Neural cell (in vitro differentiated cells): ENCODE measurements around the gene CCDC81. TPM values are rescaled to one million over a fixed set of nuclear protein-coding genes. Genes with fewer than 3 reads are reported as not detected.
"Not testable (repeated sequence)": the region's sequence is repeated elsewhere in the genome, so short reads cannot be mapped to it uniquely, and the experiment has no call there.

Experiments
- H2AFZ ChIP-seq: fragments of 200-600, 300-800 bp; sonication (generic), shearing (Covaris generic); 2 replicates; pipeline ENCODE4 v1.6.0; 2014; ENCODE audit warnings: low read depth, mild to moderate bottlenecking, antibody characterized with exemption, low read length, moderate library complexity
- H3F3A ChIP-seq: fragments of 200-600 bp; shearing (Covaris generic); 2 replicates; pipeline ENCODE4 v1.6.1; 2016; ENCODE audit warnings: mild to moderate bottlenecking, moderate library complexity, mixed read lengths, antibody characterized with exemption, low read length; ENCODE audit not compliant: insufficient read depth, poor library complexity, severe bottlenecking
- H3K27ac ChIP-seq: fragments of 200-600, 300-800 bp; sonication (generic), shearing (Covaris generic); 2 replicates; pipeline ENCODE4 v1.5.1; 2014; ENCODE audit warnings: mild to moderate bottlenecking, low read length, moderate library complexity
- H3K27me3 ChIP-seq: fragments of 300-800, 200-600 bp; sonication (generic), shearing (Covaris generic); 2 replicates; pipeline ENCODE4 v1.6.0; 2014; ENCODE audit warnings: mild to moderate bottlenecking, low read depth, low read length, moderate library complexity; ENCODE audit not compliant: insufficient read depth
- H3K36me3 ChIP-seq: fragments of 300-800, 200-600 bp; sonication (generic), shearing (Covaris generic); 2 replicates; pipeline ENCODE4 v1.5.1; 2014; ENCODE audit warnings: mild to moderate bottlenecking, antibody characterized with exemption, low read length, moderate library complexity; ENCODE audit not compliant: insufficient read depth
- H3K4me2 ChIP-seq: fragments of 300-800, 200-600 bp; sonication (generic), shearing (Covaris generic); 2 replicates; pipeline ENCODE4 v1.6.0; 2014; ENCODE audit warnings: mild to moderate bottlenecking, low read length
- H3K4me3 ChIP-seq: fragments of 300-800, 200-600 bp; sonication (generic), shearing (Covaris generic); 2 replicates; pipeline ENCODE4 v1.5.1; 2014; ENCODE audit warnings: mild to moderate bottlenecking, low read length, moderate library complexity
- H3K79me2 ChIP-seq: fragments of 200-600 bp; shearing (Covaris generic); replicated peaks from 2 replicates; pipeline ENCODE4 v1.6.0; 2014; ENCODE audit warnings: mild to moderate bottlenecking, low read length, moderate library complexity; ENCODE audit not compliant: insufficient read depth
- H3K9ac ChIP-seq: fragments of 300-800, 200-600 bp; sonication (generic), shearing (Covaris generic); 2 replicates; pipeline ENCODE4 v1.6.1; 2016; ENCODE audit warnings: mild to moderate bottlenecking, low read length, mixed read lengths
- H3K9me2 ChIP-seq: fragments of 200-600 bp; shearing (Covaris generic); 2 replicates; pipeline ENCODE4 v1.6.1; 2016; ENCODE audit warnings: mild to moderate bottlenecking, low read length, mixed read lengths; ENCODE audit not compliant: insufficient read depth
- H3K9me3 ChIP-seq: fragments of 200-600, 300-800 bp; sonication (generic), shearing (Covaris generic); 2 replicates; pipeline ENCODE4 v1.6.1; 2016; ENCODE audit warnings: mild to moderate bottlenecking, mixed run types, low read length, moderate library complexity, mixed read lengths
- H4K20me1 ChIP-seq: fragments of 200-600 bp; shearing (Covaris generic); 2 replicates; pipeline ENCODE4 v1.6.1; 2016; ENCODE audit warnings: mild to moderate bottlenecking, mixed run types; ENCODE audit not compliant: insufficient read depth
- EP300 ChIP-seq: fragments of 450-650 bp; conservative IDR thresholded peaks from 2 replicates; pipeline ENCODE4 v1.6.1; 2014; ENCODE audit warnings: antibody characterized with exemption, mild to moderate bottlenecking, moderate library complexity; ENCODE audit not compliant: poor library complexity, severe bottlenecking
- EZH2 ChIP-seq: fragments of 200-600, 300-800 bp; shearing (Covaris generic), sonication (generic); IDR thresholded peaks from 2 replicates; pipeline ENCODE4 v1.6.1; 2014; ENCODE audit warnings: antibody characterized with exemption, low read length, borderline replicate concordance, mild to moderate bottlenecking; ENCODE audit not compliant: insufficient read depth, poor library complexity, severe bottlenecking
- MXI1 ChIP-seq: fragments of 450-650 bp; conservative IDR thresholded peaks from 2 replicates; pipeline ENCODE4 v1.6.1; 2014; ENCODE audit warnings: antibody characterized with exemption, mild to moderate bottlenecking; ENCODE audit not compliant: poor library complexity, severe bottlenecking
- POLR2AphosphoS5 ChIP-seq: IDR thresholded peaks from 2 replicates; pipeline ENCODE4 v1.6.1; 2012
- RAD21 ChIP-seq: fragments of 450-650 bp; conservative IDR thresholded peaks from 2 replicates; pipeline ENCODE4 v1.6.1; 2014; ENCODE audit warnings: antibody characterized with exemption, mild to moderate bottlenecking, moderate library complexity
- SMC3 ChIP-seq: fragments of 450-650 bp; conservative IDR thresholded peaks from 2 replicates; pipeline ENCODE4 v1.6.1; 2014; ENCODE audit warnings: antibody characterized with exemption, mild to moderate bottlenecking, moderate library complexity; ENCODE audit not compliant: poor library complexity
- TAF1 ChIP-seq: IDR thresholded peaks from 2 replicates; pipeline ENCODE4 v1.6.1; 2012; ENCODE audit warnings: low read depth
- polyA plus RNA-seq: library from polyadenylated mRNA; depleted of rRNA; stranded (reverse); fragments of >200 nt; gene quantifications from 2 replicates; pipeline ENCODE4 v1.2.3, GENCODE V29; 2014
- TF ChIP-seq, protein P1 (sequence below): fragments of 450-650 bp; IDR thresholded peaks from 2 replicates; pipeline ENCODE4 v1.5.1; 2014; ENCODE audit warnings: antibody characterized with exemption, mild to moderate bottlenecking, moderate library complexity; ENCODE audit not compliant: poor library complexity, severe bottlenecking
- TF ChIP-seq, protein P2 (sequence below): IDR thresholded peaks from 2 replicates; pipeline ENCODE4 v1.6.1; 2012; ENCODE audit warnings: borderline replicate concordance

CCDC81 gene
- polyA plus RNA-seq, 1 donor from 2014 or later = 2.5 TPM

DNA sequence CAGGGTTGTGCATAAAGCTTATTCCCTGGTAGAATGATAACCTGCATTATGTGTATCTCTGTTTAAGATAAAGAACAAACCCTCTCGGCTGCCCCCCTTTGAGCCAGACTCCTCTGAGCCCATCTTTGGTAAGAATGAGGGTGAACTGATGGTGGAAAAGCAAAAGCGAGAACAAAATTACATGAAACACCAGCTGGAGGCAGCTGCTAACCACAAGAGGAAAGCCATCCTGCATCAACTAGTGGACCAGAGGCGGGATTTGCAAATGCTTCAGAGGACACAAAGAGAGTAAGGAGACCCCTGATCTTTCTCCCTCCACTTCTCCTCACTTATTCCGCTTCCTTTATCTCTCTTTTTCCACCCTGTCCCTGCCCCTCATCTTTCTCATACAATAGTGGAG, 40.3 kb downstream of the CCDC81 start:
- TF ChIP-seq RAD21 (no peak), TAF1 (no peak), MXI1 (no peak)
- TF ChIP-seq, protein P1, sequence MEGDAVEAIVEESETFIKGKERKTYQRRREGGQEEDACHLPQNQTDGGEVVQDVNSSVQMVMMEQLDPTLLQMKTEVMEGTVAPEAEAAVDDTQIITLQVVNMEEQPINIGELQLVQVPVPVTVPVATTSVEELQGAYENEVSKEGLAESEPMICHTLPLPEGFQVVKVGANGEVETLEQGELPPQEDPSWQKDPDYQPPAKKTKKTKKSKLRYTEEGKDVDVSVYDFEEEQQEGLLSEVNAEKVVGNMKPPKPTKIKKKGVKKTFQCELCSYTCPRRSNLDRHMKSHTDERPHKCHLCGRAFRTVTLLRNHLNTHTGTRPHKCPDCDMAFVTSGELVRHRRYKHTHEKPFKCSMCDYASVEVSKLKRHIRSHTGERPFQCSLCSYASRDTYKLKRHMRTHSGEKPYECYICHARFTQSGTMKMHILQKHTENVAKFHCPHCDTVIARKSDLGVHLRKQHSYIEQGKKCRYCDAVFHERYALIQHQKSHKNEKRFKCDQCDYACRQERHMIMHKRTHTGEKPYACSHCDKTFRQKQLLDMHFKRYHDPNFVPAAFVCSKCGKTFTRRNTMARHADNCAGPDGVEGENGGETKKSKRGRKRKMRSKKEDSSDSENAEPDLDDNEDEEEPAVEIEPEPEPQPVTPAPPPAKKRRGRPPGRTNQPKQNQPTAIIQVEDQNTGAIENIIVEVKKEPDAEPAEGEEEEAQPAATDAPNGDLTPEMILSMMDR = no peak
- Histone ChIP-seq H2AFZ (no peak overlapping the region), H3K36me3 (no peaks in the 10 kb centered on the region), H3K27ac (no peak overlapping the region), H3K9me3 (no peaks in the 10 kb centered on the region), H4K20me1 (no peaks in the 10 kb centered on the region), H3K4me2 (no peak overlapping the region), H3K79me2 (no peaks in the 10 kb centered on the region), H3F3A (no peaks in the 10 kb centered on the region), H3K27me3 (no peaks in the 10 kb centered on the region), H3K4me3 (no peak overlapping the region), H3K9me2 (no peaks in the 10 kb centered on the region), H3K9ac (no peak overlapping the region)

DNA sequence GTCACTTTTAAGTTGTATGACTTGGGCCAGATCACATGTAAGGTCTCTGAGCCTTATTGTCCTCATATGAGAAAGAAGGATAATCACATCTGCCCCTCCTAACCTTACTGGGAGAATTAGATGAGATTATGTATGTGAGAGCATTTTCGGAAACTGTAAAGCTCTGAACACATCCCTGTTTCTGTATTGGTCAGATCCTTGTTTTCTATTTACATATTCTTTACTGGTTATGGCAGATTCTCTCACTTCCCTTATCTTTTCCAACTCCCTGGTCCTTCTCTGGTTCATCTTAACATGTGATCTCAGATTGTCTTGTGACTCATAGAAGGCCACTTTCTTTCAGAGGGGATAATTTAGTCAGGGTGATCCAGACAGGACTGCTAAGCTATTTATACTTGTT, 41.8 kb downstream of the CCDC81 start:
- Histone ChIP-seq H3K9me2 (no peaks in the 10 kb centered on the region), H3K36me3 (no peaks in the 10 kb centered on the region), H3K79me2 (no peaks in the 10 kb centered on the region), H3K9me3 (no peaks in the 10 kb centered on the region), H4K20me1 (no peaks in the 10 kb centered on the region), H3F3A (no peaks in the 10 kb centered on the region), H3K9ac (no peak overlapping the region), H3K4me2 (no peak overlapping the region), H3K27ac (no peak overlapping the region), H3K4me3 (no peak overlapping the region), H2AFZ (no peak overlapping the region), H3K27me3 (no peaks in the 10 kb centered on the region)
- TF ChIP-seq EP300 (no peak), POLR2AphosphoS5 (no peak), RAD21 (no peak), EZH2 (no peak), SMC3 (no peak), MXI1 (no peak), TAF1 (no peak)
- TF ChIP-seq, protein P2, sequence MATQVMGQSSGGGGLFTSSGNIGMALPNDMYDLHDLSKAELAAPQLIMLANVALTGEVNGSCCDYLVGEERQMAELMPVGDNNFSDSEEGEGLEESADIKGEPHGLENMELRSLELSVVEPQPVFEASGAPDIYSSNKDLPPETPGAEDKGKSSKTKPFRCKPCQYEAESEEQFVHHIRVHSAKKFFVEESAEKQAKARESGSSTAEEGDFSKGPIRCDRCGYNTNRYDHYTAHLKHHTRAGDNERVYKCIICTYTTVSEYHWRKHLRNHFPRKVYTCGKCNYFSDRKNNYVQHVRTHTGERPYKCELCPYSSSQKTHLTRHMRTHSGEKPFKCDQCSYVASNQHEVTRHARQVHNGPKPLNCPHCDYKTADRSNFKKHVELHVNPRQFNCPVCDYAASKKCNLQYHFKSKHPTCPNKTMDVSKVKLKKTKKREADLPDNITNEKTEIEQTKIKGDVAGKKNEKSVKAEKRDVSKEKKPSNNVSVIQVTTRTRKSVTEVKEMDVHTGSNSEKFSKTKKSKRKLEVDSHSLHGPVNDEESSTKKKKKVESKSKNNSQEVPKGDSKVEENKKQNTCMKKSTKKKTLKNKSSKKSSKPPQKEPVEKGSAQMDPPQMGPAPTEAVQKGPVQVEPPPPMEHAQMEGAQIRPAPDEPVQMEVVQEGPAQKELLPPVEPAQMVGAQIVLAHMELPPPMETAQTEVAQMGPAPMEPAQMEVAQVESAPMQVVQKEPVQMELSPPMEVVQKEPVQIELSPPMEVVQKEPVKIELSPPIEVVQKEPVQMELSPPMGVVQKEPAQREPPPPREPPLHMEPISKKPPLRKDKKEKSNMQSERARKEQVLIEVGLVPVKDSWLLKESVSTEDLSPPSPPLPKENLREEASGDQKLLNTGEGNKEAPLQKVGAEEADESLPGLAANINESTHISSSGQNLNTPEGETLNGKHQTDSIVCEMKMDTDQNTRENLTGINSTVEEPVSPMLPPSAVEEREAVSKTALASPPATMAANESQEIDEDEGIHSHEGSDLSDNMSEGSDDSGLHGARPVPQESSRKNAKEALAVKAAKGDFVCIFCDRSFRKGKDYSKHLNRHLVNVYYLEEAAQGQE = no peak
- TF ChIP-seq, protein P1 = no peak

- H3K36me3 ChIP-seq, H3K9ac ChIP-seq, H3K4me3 ChIP-seq, H4K20me1 ChIP-seq, H3K9me2 ChIP-seq, H2AFZ ChIP-seq, H3K79me2 ChIP-seq, H3K27me3 ChIP-seq, H3F3A ChIP-seq, H3K27ac ChIP-seq, H3K4me2 ChIP-seq, H3K9me3 ChIP-seq: not testable (repeated sequence)
Observed at GRCh38 chr11:86416951-86417350, 42.3 kb downstream of the CCDC81 start.
